PC-9 (cell line): ENCODE measurements around the gene ENDOG.

Experiments used
- EZH2 ChIP-seq: fragments of 200-600 bp; sonication (generic); IDR thresholded peaks from 2 replicates; pipeline ENCODE4 v1.8.0; 2017; ENCODE audit warnings: antibody characterized with exemption, low read depth
- TF ChIP-seq, protein P1 (sequence below): fragments of 200-600 bp; sonication (generic); conservative IDR thresholded peaks from 2 replicates; pipeline ENCODE4 v1.6.1; 2017; ENCODE audit warnings: mixed run types, antibody characterized with exemption, mild to moderate bottlenecking, moderate library complexity

DNA sequence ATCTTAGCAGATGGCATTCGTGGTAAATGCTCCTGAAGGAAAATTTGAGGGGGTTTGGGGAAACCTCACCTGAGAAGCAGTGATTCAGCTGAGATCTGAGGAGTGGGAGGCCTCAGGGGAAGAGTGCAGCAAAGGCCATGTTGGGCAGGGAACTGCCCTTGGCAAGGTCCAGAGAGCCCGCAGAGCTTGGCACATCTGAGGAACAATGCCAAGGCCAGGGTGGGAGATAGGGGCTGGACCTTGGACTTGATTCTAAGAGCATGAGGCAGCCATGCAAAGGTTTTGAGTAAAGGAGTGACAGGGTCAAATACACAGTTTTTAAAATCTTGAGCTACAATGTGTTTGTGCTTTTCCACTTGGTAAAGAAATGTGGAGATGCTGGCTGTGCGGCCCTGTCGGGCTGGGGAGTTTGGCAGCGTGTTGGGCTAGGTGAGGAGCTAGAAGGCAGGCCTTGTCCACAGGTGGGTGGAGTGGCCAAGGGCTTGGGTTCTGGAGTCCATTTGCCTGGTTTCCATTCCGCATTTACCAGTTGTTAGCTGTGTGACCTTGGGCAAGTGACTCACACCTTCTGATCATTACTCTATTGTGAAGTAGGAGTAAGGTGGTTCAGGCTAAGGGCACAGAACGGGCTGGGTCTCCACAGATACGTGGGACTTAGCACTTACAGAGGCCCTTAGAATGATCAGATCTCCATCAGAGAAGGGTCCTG, 25.2 kb upstream of the ENDOG start:
- no peak for TF ChIP-seq EZH2
- TF ChIP-seq, protein P1, sequence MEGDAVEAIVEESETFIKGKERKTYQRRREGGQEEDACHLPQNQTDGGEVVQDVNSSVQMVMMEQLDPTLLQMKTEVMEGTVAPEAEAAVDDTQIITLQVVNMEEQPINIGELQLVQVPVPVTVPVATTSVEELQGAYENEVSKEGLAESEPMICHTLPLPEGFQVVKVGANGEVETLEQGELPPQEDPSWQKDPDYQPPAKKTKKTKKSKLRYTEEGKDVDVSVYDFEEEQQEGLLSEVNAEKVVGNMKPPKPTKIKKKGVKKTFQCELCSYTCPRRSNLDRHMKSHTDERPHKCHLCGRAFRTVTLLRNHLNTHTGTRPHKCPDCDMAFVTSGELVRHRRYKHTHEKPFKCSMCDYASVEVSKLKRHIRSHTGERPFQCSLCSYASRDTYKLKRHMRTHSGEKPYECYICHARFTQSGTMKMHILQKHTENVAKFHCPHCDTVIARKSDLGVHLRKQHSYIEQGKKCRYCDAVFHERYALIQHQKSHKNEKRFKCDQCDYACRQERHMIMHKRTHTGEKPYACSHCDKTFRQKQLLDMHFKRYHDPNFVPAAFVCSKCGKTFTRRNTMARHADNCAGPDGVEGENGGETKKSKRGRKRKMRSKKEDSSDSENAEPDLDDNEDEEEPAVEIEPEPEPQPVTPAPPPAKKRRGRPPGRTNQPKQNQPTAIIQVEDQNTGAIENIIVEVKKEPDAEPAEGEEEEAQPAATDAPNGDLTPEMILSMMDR: no peak
